Loucy (cell line): ENCODE measurements around the gene ITPK1.

Experiments used
- H2AFZ ChIP-seq: fragments of 200-600 bp; sonication (generic); 2 replicates; pipeline ENCODE4 v1.6.0; 2016; ENCODE audit warnings: antibody characterized with exemption, mild to moderate bottlenecking, low read length, moderate library complexity
- H3F3A ChIP-seq: fragments of 200-600 bp; 2 replicates; pipeline ENCODE4 v1.6.0; 2016; ENCODE audit warnings: antibody characterized with exemption, low read depth, mild to moderate bottlenecking
- H3K27me3 ChIP-seq: fragments of 200-600 bp; sonication (generic); 2 replicates; pipeline ENCODE4 v1.6.1; 2014; ENCODE audit warnings: low read length, mild to moderate bottlenecking; ENCODE audit not compliant: insufficient read depth, poor library complexity, severe bottlenecking
- H3K36me3 ChIP-seq: fragments of 200-600 bp; sonication (generic); 2 replicates; pipeline ENCODE4 v1.6.1; 2016; ENCODE audit warnings: low read length; ENCODE audit not compliant: insufficient read depth
- H3K4me1 ChIP-seq: fragments of 200-600 bp; sonication (generic); 2 replicates; pipeline ENCODE4 v1.5.1; 2014; ENCODE audit warnings: low read length, mild to moderate bottlenecking; ENCODE audit not compliant: insufficient read depth, poor library complexity, severe bottlenecking
- H3K4me2 ChIP-seq: fragments of 200-600 bp; sonication (generic); 2 replicates; pipeline ENCODE4 v1.6.0; 2014; ENCODE audit warnings: antibody characterized with exemption, low read length, low read depth, mild to moderate bottlenecking; ENCODE audit not compliant: poor library complexity, severe bottlenecking
- H3K4me3 ChIP-seq: fragments of 200-600 bp; sonication (generic); 2 replicates; pipeline ENCODE4 v1.5.1; 2014; ENCODE audit warnings: low read length, mild to moderate bottlenecking, mixed read lengths; ENCODE audit not compliant: poor library complexity, severe bottlenecking
- H3K79me2 ChIP-seq: fragments of 200-600 bp; sonication (generic); 2 replicates; pipeline ENCODE4 v1.6.1; 2014; ENCODE audit warnings: low read length; ENCODE audit not compliant: insufficient read depth
- H3K9ac ChIP-seq: fragments of 200-600 bp; sonication (generic); 2 replicates; pipeline ENCODE4 v1.6.0; 2014; ENCODE audit warnings: mild to moderate bottlenecking, low read depth, low read length, moderate library complexity; ENCODE audit not compliant: poor library complexity, severe bottlenecking
- H3K9me2 ChIP-seq: fragments of 200-600 bp; sonication (generic); replicated peaks from 2 replicates; pipeline ENCODE4 v1.6.1; 2016; ENCODE audit warnings: low read depth, low read length, mixed read lengths
- H3K9me3 ChIP-seq: fragments of 200-600 bp; sonication (generic); 2 replicates; pipeline ENCODE4 v1.6.1; 2014; ENCODE audit warnings: mild to moderate bottlenecking, antibody characterized with exemption, low read length, low read depth; ENCODE audit not compliant: insufficient read depth
- H4K20me1 ChIP-seq: fragments of 200-600 bp; sonication (generic); 2 replicates; pipeline ENCODE4 v1.6.0; 2014; ENCODE audit warnings: antibody characterized with exemption, low read length, mild to moderate bottlenecking; ENCODE audit not compliant: insufficient read depth, poor library complexity, severe bottlenecking
- EZH2phosphoT487 ChIP-seq: fragments of 200-600 bp; IDR thresholded peaks from 2 replicates; pipeline ENCODE4 v1.6.1; 2018; ENCODE audit warnings: antibody characterized with exemption, mild to moderate bottlenecking, moderate library complexity, borderline replicate concordance
- TF ChIP-seq, protein P1 (sequence below): fragments of 200-600 bp; sonication (generic); conservative IDR thresholded peaks from 2 replicates; pipeline ENCODE4 v1.5.1; 2014; ENCODE audit warnings: mild to moderate bottlenecking, antibody characterized with exemption, low read length

ITPK1 gene

DNA sequence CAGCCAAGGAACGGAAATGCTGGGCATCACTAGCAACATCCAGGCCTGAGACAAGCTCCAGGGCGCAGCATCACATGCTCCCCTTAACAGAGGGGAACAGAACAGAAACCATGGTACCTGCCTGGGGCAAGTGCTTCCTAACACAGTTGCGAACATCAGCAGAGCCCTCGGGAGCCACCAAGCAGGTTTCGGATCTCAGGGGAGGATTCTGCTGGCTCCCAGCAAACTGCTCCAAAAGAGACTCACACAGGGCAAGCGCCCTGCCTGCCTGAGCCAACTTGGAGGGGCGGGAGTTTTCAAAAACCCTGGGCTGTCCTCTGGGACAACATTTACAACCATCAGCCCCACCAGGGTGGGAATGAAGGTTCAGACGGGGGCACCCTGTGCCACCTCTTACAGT lies 173.1 kb downstream of the ITPK1 start:
- Histone ChIP-seq H4K20me1 (no peaks in the 10 kb centered on the region), H3K9me3 (no peaks in the 10 kb centered on the region)

DNA sequence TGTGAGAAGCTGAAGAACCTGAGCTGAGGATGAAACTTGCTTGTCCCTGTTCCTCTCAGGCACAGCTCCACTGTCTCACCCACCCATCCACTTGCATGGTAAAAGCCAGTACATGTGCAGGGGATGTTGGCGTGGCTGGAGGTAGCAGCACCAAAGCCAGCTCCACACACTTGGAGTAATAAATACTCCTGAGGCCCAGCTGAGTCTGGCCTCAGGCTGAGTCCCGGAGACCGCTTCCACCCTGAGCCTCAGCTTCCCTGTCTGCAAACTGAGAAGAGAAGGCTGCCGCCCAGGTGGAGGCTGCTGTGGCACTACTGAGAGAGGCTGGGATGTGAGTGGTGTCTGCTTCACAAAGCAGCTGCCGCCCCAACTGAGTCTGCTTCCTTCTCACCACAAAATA lies 173.6 kb downstream of the ITPK1 start:
- Histone ChIP-seq H3K4me2 (no peak overlapping the region), H3K4me1 (no peaks in the 10 kb centered on the region), H3K27me3 (no peaks in the 10 kb centered on the region), H3K9me2 (no peaks in the 10 kb centered on the region), H3K9ac (no peak overlapping the region), H3K4me3 (no peak overlapping the region), H3K9me3 (no peaks in the 10 kb centered on the region), H3F3A (no peaks in the 10 kb centered on the region), H3K36me3 (peaks cover 9% of the 10 kb centered on the region; the same call in 1 of the 2 replicates), H4K20me1 (no peaks in the 10 kb centered on the region), H2AFZ (no peak overlapping the region), H3K79me2 (no peaks in the 10 kb centered on the region)
- TF ChIP-seq, protein P1, sequence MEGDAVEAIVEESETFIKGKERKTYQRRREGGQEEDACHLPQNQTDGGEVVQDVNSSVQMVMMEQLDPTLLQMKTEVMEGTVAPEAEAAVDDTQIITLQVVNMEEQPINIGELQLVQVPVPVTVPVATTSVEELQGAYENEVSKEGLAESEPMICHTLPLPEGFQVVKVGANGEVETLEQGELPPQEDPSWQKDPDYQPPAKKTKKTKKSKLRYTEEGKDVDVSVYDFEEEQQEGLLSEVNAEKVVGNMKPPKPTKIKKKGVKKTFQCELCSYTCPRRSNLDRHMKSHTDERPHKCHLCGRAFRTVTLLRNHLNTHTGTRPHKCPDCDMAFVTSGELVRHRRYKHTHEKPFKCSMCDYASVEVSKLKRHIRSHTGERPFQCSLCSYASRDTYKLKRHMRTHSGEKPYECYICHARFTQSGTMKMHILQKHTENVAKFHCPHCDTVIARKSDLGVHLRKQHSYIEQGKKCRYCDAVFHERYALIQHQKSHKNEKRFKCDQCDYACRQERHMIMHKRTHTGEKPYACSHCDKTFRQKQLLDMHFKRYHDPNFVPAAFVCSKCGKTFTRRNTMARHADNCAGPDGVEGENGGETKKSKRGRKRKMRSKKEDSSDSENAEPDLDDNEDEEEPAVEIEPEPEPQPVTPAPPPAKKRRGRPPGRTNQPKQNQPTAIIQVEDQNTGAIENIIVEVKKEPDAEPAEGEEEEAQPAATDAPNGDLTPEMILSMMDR: no peak
- no peak for TF ChIP-seq EZH2phosphoT487

More for the DNA sequence above, 173.1 kb downstream of the ITPK1 start:
- no peaks in the 10 kb centered on the region for H3K79me2 ChIP-seq
- H3K36me3 ChIP-seq: peaks cover 10% of the 10 kb centered on the region; the same call in 1 of the 2 replicates
- H2AFZ ChIP-seq: no peak overlapping the region
- TF ChIP-seq, protein P1: no peak
- TF ChIP-seq EZH2phosphoT487: no peak
- H3K4me3 ChIP-seq: no peak overlapping the region
- H3K9ac ChIP-seq: no peak overlapping the region
- H3K27me3 ChIP-seq: no peaks in the 10 kb centered on the region
- no peak overlapping the region for H3K4me2 ChIP-seq
- H3F3A ChIP-seq: no peaks in the 10 kb centered on the region
- no peaks in the 10 kb centered on the region for H3K9me2 ChIP-seq
- no peaks in the 10 kb centered on the region for H3K4me1 ChIP-seq

DNA sequence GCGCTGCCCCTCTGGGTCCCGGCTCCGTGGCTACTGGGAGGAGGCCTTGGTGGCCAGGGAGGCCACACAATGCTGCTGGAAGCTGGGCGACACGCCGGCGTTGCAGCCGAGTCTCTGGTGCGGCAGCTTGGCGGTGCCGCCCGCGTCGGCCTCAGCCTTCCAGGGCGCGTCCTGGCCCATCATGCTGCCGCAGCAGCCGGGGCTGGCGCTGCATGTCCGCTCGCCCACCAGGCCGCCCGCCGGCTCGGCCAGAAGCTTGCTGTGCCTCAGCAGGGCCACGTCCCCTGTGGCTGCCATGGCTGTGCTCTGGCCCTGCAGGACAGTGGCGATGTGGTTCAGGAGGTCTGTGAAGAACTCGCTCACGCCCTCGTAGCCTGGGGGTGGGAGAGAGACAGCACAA lies 174.2 kb downstream of the ITPK1 start:
- H3K9me3 ChIP-seq: no peaks in the 10 kb centered on the region
- no peaks in the 10 kb centered on the region for H3K4me1 ChIP-seq
- no peak overlapping the region for H3K4me2 ChIP-seq
- no peak overlapping the region for H3K4me3 ChIP-seq
- H3K9ac ChIP-seq: no peak overlapping the region
- TF ChIP-seq EZH2phosphoT487: no peak
- TF ChIP-seq, protein P1: no peak
- no peak overlapping the region for H2AFZ ChIP-seq
- H3K79me2 ChIP-seq: no peaks in the 10 kb centered on the region
- peaks cover 11% of the 10 kb centered on the region; the same call in 1 of the 2 replicates for H3K36me3 ChIP-seq
- no peaks in the 10 kb centered on the region for H3F3A ChIP-seq
- no peaks in the 10 kb centered on the region for H4K20me1 ChIP-seq
- no peaks in the 10 kb centered on the region for H3K9me2 ChIP-seq
- H3K27me3 ChIP-seq: no peaks in the 10 kb centered on the region
